Breast epithelium (tissue), 3 donors: ENCODE data around the gene RNU6-9.

Experiments
- POLR2A ChIP-seq: fragments of 450-650 bp; IDR thresholded peaks from one replicate; pipeline ENCODE4 v1.6.1; 2016; ENCODE audit warnings: antibody characterized with exemption, mild to moderate bottlenecking, moderate library complexity
- POLR2AphosphoS5 ChIP-seq, 3 donors: sonication (generic); formaldehyde crosslinking; IDR thresholded peaks; one replicate each; pipeline ENCODE4 v1.6.1; 2017; ENCODE audit warnings: antibody characterized with exemption in 3 of 3
- TF ChIP-seq, protein P1 (sequence below), 3 donors: fragments of 450-650 bp; IDR thresholded peaks; one replicate each; pipeline ENCODE4 v1.5.1; 2016 to 2017; ENCODE audit warnings: antibody characterized with exemption in 3 of 3, mild to moderate bottlenecking in 3 of 3, moderate library complexity in 3 of 3

DNA sequence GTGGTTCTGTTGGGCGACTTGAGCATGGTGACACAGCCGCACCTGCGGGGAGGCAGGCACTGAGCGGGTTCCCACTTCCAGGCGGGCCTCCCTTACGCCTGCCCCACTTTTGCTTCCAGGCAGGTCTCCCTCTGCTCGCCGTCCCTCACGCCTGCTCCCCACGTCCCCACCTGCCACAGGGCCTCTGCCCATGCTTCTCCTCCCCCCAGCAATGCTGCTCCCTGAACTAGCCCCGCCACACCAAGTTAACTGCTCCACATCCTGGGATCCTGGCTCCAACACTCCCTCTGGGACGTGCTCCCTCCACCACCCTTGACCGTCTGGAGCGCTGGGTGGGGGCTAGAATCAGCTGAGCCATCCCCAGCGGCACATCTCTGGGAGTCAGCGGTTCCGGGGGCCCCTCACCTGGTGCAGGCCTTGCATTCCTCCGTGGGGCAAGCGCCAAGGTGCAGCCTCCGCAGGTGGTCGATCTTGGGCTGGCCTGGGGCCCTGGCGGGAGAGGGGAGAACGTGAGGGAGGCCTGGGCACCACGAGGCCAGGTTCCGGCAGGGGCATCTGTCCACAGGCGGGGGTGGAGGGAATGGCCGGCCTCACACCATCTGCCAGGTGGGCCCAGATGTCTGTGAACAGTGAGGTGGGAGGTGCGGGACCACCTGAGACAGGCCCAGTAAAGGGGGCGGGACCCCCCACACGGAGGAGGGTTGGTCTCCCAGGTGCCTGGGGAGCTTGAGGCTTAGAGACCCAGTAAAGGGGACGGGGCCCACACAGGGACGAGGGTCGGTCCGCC is 24.6 kb upstream of the RNU6-9 start:
- no peak for TF ChIP-seq POLR2AphosphoS5 (IDR thresholded peaks at IDR 0.05)
- TF ChIP-seq, protein P1, sequence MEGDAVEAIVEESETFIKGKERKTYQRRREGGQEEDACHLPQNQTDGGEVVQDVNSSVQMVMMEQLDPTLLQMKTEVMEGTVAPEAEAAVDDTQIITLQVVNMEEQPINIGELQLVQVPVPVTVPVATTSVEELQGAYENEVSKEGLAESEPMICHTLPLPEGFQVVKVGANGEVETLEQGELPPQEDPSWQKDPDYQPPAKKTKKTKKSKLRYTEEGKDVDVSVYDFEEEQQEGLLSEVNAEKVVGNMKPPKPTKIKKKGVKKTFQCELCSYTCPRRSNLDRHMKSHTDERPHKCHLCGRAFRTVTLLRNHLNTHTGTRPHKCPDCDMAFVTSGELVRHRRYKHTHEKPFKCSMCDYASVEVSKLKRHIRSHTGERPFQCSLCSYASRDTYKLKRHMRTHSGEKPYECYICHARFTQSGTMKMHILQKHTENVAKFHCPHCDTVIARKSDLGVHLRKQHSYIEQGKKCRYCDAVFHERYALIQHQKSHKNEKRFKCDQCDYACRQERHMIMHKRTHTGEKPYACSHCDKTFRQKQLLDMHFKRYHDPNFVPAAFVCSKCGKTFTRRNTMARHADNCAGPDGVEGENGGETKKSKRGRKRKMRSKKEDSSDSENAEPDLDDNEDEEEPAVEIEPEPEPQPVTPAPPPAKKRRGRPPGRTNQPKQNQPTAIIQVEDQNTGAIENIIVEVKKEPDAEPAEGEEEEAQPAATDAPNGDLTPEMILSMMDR (IDR thresholded peaks at IDR 0.05), result no peak
- TF ChIP-seq POLR2A, result no peak
